GM21529 (cell line): ENCODE data around the gene MAP3K13.

Experiments
- ATAC-seq: cut with Tn5 transposase; IDR thresholded peaks from one replicate; pipeline ENCODE4 v1.9.1; 2021; ENCODE audit not compliant: unreplicated experiment

The MAP3K13 gene

GRCh38 chr3:185362850-185363661 is at the start of gene MAP3K13:
Gene MAP3K13, plus strand, starts transcription at chr3:185363136. Its CDS starts 65,446 bp downstream, at chr3:185428582.
- peak; percentile 94 for ATAC-seq

- no peak for ATAC-seq
Observed at GRCh38 chr3:185313693-185314246, 49.2 kb upstream of the MAP3K13 start.

GRCh38 chr3:185316740-185317412 is 46.1 kb upstream of the MAP3K13 start:
- no peak for ATAC-seq

- ATAC-seq: no peak
Observed at GRCh38 chr3:185317674-185318073, 45.3 kb upstream of the MAP3K13 start.

GRCh38 chr3:185318141-185318540 is 44.8 kb upstream of the MAP3K13 start:
- ATAC-seq: no peak

GRCh38 chr3:185319801-185320200 is 43.1 kb upstream of the MAP3K13 start:
- ATAC-seq: no peak

GRCh38 chr3:185320949-185321348 is 42.0 kb upstream of the MAP3K13 start:
- ATAC-seq: no peak

GRCh38 chr3:185322101-185322719 is 40.7 kb upstream of the MAP3K13 start:
- no peak for ATAC-seq

- ATAC-seq: no peak
Observed at GRCh38 chr3:185325946-185326791, 36.8 kb upstream of the MAP3K13 start.

GRCh38 chr3:185327062-185327461 is 35.9 kb upstream of the MAP3K13 start:
- ATAC-seq: no peak

- ATAC-seq: no peak
Observed at GRCh38 chr3:185328324-185329004, 34.5 kb upstream of the MAP3K13 start.

GRCh38 chr3:185330238-185330637 is 32.7 kb upstream of the MAP3K13 start:
- no peak for ATAC-seq

- ATAC-seq: no peak
Observed at GRCh38 chr3:185330644-185331043, 32.3 kb upstream of the MAP3K13 start.

GRCh38 chr3:185332026-185332735 is 30.8 kb upstream of the MAP3K13 start:
- ATAC-seq: peak; percentile 99

GRCh38 chr3:185335799-185336198 is 27.1 kb upstream of the MAP3K13 start:
- no peak for ATAC-seq

GRCh38 chr3:185337231-185337816 is 25.6 kb upstream of the MAP3K13 start:
- ATAC-seq: no peak

GRCh38 chr3:185339945-185340344 is 23.0 kb upstream of the MAP3K13 start:
- no peak for ATAC-seq

GRCh38 chr3:185340751-185341150 is 22.2 kb upstream of the MAP3K13 start:
- ATAC-seq: no peak
